Mesothelial cell of epicardium (in vitro differentiated cells): Measurements from ENCODE around the gene TCF4. TPM values are rescaled to one million over a fixed set of nuclear protein-coding genes. Genes with fewer than 3 reads are reported as not detected.

ENCODE experiments used
- DNase-seq, 2 experiments: peaks; one replicate each; pipeline ENCODE4 v3.0.0; 2021; ENCODE audit warnings: low spot score in 2 of 2; ENCODE audit not compliant: unreplicated experiment in 2 of 2
- H3K27ac Mint-ChIP-seq: 2 replicates; pipeline ENCODE4 v1.8.0; 2021; ENCODE audit warnings: mixed read lengths
- H3K27me3 Mint-ChIP-seq: 2 replicates; pipeline ENCODE4 v1.8.0; 2021; ENCODE audit warnings: low read depth, mixed read lengths
- H3K36me3 Mint-ChIP-seq: 2 replicates; pipeline ENCODE4 v1.8.0; 2021; ENCODE audit warnings: mixed read lengths
- H3K4me1 Mint-ChIP-seq: 2 replicates; pipeline ENCODE4 v1.8.0; 2021; ENCODE audit warnings: mixed read lengths
- H3K4me3 Mint-ChIP-seq: 2 replicates; pipeline ENCODE4 v1.8.0; 2021; ENCODE audit warnings: mild to moderate bottlenecking, moderate library complexity, mixed read lengths
- H3K9me3 Mint-ChIP-seq: 2 replicates; pipeline ENCODE4 v1.8.0; 2021; ENCODE audit warnings: mixed read lengths
- CTCF ChIP-seq: fragments of 200-600 bp; sonication (generic); IDR thresholded peaks from one replicate; pipeline ENCODE4 v1.5.0; 2021; ENCODE audit warnings: antibody characterized with exemption; ENCODE audit not compliant: unreplicated experiment
- total RNA-seq: library from RNA; stranded (reverse); gene quantifications from 3 replicates; pipeline ENCODE4 v1.2.1, GENCODE V29; 2021

Gene TCF4
- total RNA-seq, 1 donor from 2014 or later: 224 TPM

- peaks cover 41% of the 10 kb centered on the region for H3K4me1 Mint-ChIP-seq
- no peak overlapping the region for H3K4me3 Mint-ChIP-seq
- H3K36me3 Mint-ChIP-seq: peaks cover 15% of the 10 kb centered on the region
- no peak overlapping the region for H3K27ac Mint-ChIP-seq
- DNase-seq: no peak
- H3K9me3 Mint-ChIP-seq: peaks cover 10% of the 10 kb centered on the region
- TF ChIP-seq CTCF: no peak
- no peaks in the 10 kb centered on the region for H3K27me3 Mint-ChIP-seq
Measured at GRCh38 chr18:55479656-55480420, 108.2 kb downstream of the TCF4 start.

GRCh38 chr18:55477860-55478581 is 110.0 kb downstream of the TCF4 start:
- Mint-ChIP-seq H3K27ac (peak overlapping the region; percentile 94), H3K4me1 (peaks cover 50% of the 10 kb centered on the region), H3K36me3 (peaks cover 15% of the 10 kb centered on the region), H3K27me3 (no peaks in the 10 kb centered on the region), H3K4me3 (peak overlapping the region; percentile 63), H3K9me3 (peaks cover 10% of the 10 kb centered on the region)
- TF ChIP-seq CTCF: no peak
- no peak for DNase-seq

GRCh38 chr18:55477499-55477859 is 110.5 kb downstream of the TCF4 start:
- no peak for TF ChIP-seq CTCF

GRCh38 chr18:55475916-55476315 is 112.1 kb downstream of the TCF4 start:
- Mint-ChIP-seq H3K9me3 (no peaks in the 10 kb centered on the region), H3K4me1 (peaks cover 53% of the 10 kb centered on the region), H3K27ac (peak overlapping the region; percentile 70), H3K27me3 (no peaks in the 10 kb centered on the region), H3K36me3 (peaks cover under 1% of the 10 kb centered on the region), H3K4me3 (no peak overlapping the region)
- no peak for DNase-seq
- TF ChIP-seq CTCF: no peak

More at GRCh38 chr18:55477499-55477859, 110.5 kb downstream of the TCF4 start:
- peak overlapping the region; percentile 63 for H3K4me3 Mint-ChIP-seq
- peaks cover 6% of the 10 kb centered on the region for H3K9me3 Mint-ChIP-seq
- H3K4me1 Mint-ChIP-seq: peaks cover 51% of the 10 kb centered on the region
- no peaks in the 10 kb centered on the region for H3K27me3 Mint-ChIP-seq
- H3K27ac Mint-ChIP-seq: peak overlapping the region; percentile 94
- peaks cover 10% of the 10 kb centered on the region for H3K36me3 Mint-ChIP-seq
- no peak for DNase-seq

- Mint-ChIP-seq H3K4me1 (peaks cover 56% of the 10 kb centered on the region), H3K36me3 (no peaks in the 10 kb centered on the region), H3K27ac (peak overlapping the region; percentile 70), H3K9me3 (no peaks in the 10 kb centered on the region), H3K27me3 (no peaks in the 10 kb centered on the region), H3K4me3 (no peak overlapping the region)
- TF ChIP-seq CTCF: no peak
- no peak for DNase-seq
Measured at GRCh38 chr18:55475467-55475866, 112.5 kb downstream of the TCF4 start.
